NT2/D1 (cell line): ENCODE measurements around the gene SH3BGRL.

Experiments
- SUZ12 ChIP-seq: IDR thresholded peaks from 2 replicates; pipeline ENCODE4 v1.6.1; 2011; ENCODE audit not compliant: insufficient read length, insufficient read depth; ENCODE audit errors: extremely low read depth
- YY1 ChIP-seq: IDR thresholded peaks from 2 replicates; pipeline ENCODE4 v1.6.1; 2011; ENCODE audit not compliant: insufficient read length, insufficient read depth
- ZNF274 ChIP-seq: IDR thresholded peaks from 2 replicates; pipeline ENCODE4 v1.6.1; 2011; ENCODE audit warnings: mild to moderate bottlenecking, low read depth, low read length

DNA sequence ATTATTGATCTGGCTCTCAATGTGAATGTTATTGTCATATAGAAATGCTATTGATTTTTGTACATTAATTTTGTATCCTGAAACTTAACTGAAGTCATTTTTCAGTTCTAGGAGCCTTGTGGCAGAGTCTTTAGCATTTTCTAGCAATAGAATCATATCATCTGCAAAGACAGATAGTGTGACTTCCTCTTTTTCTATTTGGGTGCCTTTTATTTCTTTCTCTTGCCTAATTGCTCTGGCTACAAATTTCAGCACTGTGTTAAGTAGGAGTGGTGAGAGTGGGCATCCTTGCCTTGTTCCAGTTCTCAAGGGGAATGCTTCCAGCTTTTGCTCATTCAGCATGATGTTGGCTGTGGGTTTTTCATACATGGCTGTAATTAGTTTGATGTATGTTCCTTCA, 102.7 kb downstream of the SH3BGRL start:
- no peak for TF ChIP-seq YY1
- TF ChIP-seq SUZ12 = no peak
- TF ChIP-seq ZNF274 = no peak
